LNCaP clone FGC (cell line): Measurements from ENCODE around the gene SPRTN.

Source experiments
- DNase-seq: peaks from one replicate; pipeline ENCODE4 v3.0.0-alpha.2; 2011; ENCODE audit warnings: low read depth
- H3K4me3 ChIP-seq: 2 replicates; pipeline ENCODE4 v1.5.1; 2011; ENCODE audit warnings: mild to moderate bottlenecking, low read depth, low read length, control low read depth
- CTCF ChIP-seq: IDR thresholded peaks from 2 replicates; pipeline ENCODE4 v1.5.1; 2012; ENCODE audit warnings: mild to moderate bottlenecking; ENCODE audit not compliant: control insufficient read depth, insufficient read depth; ENCODE audit errors: extremely low read depth

Gene SPRTN

GRCh38 chr1:231362325-231362724 is 24.2 kb downstream of the SPRTN start:
- no peak for TF ChIP-seq CTCF
- H3K4me3 ChIP-seq = no peak overlapping the region
- DNase-seq = no peak

DNA sequence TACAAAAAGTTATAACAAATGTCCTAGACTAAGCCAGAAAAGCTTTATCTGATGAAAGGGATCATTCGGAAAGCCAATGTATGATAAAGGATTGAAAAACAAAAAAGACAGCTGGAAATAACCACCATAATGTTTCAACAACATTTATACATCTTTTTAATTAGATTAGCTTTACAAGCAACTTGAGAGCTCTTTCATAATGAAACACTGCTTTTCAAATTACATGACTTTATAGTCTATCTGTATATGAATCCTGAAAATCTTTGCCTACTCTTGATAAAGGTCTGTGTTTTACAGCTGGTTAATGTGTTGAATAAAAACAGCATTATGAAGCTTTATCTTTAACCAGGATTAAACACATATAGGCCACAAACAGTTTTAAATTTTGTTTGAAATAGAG is 25.5 kb downstream of the SPRTN start:
- no peak for TF ChIP-seq CTCF
- no peak for DNase-seq
- no peak overlapping the region for H3K4me3 ChIP-seq

- no peak overlapping the region for H3K4me3 ChIP-seq
- TF ChIP-seq CTCF = no peak
- no peak for DNase-seq
Observed at GRCh38 chr1:231364192-231364591, 26.1 kb downstream of the SPRTN start.

- no peak for DNase-seq
- H3K4me3 ChIP-seq = no peak overlapping the region
- peak; percentile 25; the same call in 1 of the 2 replicates for TF ChIP-seq CTCF
Observed at GRCh38 chr1:231369282-231369681, 31.2 kb downstream of the SPRTN start.

DNA sequence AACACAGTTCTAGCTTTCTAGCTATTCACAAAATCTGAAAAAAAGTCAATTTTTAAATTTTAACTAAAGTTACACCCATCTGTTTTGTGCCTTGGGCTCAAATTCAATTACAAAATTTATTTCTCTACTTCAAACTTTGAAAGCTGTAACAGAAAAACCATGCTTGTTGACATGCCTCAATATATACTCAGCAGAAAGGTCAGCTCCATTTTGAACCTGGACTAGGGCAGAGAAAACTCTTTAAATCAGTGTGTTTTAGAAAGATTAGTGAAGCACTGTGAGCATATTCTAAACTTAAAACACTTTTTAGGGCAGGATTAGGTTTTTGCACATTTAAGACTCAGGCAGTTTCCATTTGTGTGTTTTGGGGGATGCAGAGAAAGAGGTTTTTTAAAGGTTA is 34.4 kb downstream of the SPRTN start:
- TF ChIP-seq CTCF = no peak
- H3K4me3 ChIP-seq = no peak overlapping the region
- DNase-seq = no peak

DNA sequence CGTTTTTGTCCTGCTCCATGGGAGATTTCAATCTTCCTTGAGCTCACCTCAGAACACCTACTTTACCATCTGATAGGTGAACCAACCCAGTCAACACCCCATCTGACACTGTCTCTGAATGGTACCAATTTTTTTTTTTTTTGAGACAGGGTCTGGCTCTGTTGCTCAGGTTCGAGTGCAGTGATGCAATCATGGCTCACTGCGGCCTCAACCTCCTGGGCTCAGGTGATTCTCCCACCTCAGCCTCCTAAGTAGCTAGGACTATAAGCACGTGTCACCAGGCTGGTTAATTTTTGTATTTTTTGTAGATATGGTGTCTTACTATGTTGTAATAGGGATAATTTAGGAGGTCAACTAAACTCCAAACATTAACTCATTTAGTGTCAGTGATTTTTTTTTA is 36.3 kb downstream of the SPRTN start:
- no peak for TF ChIP-seq CTCF
- no peak overlapping the region for H3K4me3 ChIP-seq
- no peak for DNase-seq

DNA sequence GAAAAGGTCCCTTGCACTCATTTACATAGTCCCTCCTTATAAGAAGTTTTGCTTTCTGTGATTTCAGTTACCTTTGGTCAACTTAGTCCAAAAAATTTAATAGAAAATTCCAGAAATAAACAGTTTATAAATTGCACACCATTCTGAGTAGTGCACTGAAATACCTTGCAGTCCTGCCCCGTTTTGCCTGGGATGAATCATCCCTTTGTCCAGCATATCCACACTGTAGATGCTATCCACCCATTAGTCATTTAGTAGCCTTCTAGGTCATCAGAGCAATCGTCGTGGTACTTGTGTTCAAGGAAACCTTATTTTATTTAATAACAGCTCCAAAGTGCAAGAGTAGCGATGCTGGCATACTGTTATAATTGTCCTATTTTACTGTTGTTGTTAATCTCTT is 38.0 kb downstream of the SPRTN start:
- no peak for TF ChIP-seq CTCF
- H3K4me3 ChIP-seq = no peak overlapping the region
- DNase-seq = no peak
